Transverse colon (tissue), 3 donors: ENCODE results near the gene NXPH3.

ENCODE experiments used
- CTCF ChIP-seq, 5 experiments: fragments of 200-600 bp in 3 of 5; fragments of 450-650 bp in 2 of 5; sonication (generic) in 3 of 5; IDR thresholded peaks; 1 replicate in 2 of 5; 2 replicates in 3 of 5; pipeline ENCODE4 v1.5.1; 2016 to 2017; ENCODE audit warnings: antibody characterized with exemption in 5 of 5, inconsistent platforms in 3 of 5, mild to moderate bottlenecking in 2 of 5, moderate library complexity in 1 of 5
- POLR2A ChIP-seq: fragments of 450-650 bp; IDR thresholded peaks from one replicate; pipeline ENCODE4 v1.6.1; 2016; ENCODE audit warnings: antibody characterized with exemption, mild to moderate bottlenecking, moderate library complexity

GRCh38 chr17:49580055-49580721 is 4.5 kb downstream of the NXPH3 start:
- TF ChIP-seq CTCF (IDR thresholded peaks at IDR 0.05) (no peak), POLR2A (no peak)
